22Rv1 (cell line): ENCODE results near the gene LTN1.

ENCODE experiments used
- CTCF ChIP-seq: fragments of 450-650 bp; IDR thresholded peaks from 2 replicates; pipeline ENCODE4 v1.5.1; 2017; ENCODE audit warnings: mild to moderate bottlenecking
- ZFX ChIP-seq: fragments of 450-650 bp; IDR thresholded peaks from 2 replicates; pipeline ENCODE4 v1.6.1; 2017; ENCODE audit warnings: antibody characterized with exemption, borderline replicate concordance

GRCh38 chr21:29008367-29008766, 15.7 kb upstream of the LTN1 start:
- no peak for TF ChIP-seq CTCF
- no peak for TF ChIP-seq ZFX
